AG20443 (cell line): ENCODE measurements around the gene WBP1.
"Not testable (repeated sequence)": the region's sequence is repeated elsewhere in the genome, so short reads cannot be mapped to it uniquely, and the experiment has no call there.

Experiments
- DNase-seq: peaks from one replicate; pipeline ENCODE4 v3.0.0; 2012; ENCODE audit warnings: low spot score, mixed read lengths

WBP1 gene

DNA sequence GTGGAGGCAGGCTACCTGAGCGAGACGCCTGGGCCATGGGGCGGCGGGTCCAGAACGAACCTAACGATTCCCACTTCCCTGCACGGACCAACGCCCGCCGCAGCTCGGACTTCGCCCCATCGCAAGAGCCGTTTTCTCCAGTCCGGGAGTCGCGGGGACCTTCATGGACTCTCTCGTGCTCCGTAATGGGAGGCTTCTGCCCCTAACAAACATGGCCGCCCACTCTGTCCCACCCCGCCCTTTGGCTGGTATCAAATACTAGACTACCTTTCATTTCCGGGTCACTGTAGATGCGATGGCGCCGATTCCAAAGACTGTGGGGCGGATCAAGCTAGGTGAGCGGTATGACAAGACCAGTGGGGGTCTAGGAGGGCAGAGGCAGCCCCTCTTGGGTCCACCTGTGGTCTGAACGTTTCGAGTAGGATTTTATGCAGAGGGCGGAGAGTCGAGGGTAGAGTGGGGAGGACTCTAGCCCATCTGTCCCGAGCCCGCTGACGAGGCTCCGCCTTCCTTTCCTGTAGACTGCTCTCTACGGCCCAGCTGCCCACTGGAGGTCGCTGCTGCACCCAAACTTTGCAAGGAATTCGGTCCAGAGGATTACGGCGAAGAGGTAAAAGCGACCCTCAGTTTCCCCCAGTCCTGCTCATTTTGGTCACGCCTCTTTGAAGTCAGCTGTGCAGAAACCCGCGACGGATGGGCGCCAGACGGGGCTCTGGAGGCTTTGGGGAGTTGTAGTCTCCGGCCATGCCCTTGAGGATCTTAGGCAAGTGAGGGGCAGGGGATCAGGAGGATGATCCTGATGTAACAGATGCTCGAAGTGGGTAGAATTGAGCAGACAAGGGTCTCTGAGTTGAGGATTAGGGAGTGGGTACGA lies 24.8 kb downstream of the WBP1 start, which contains the start of the genes CCDC142 and TTC31:
Gene CCDC142 (minus strand): TSS at position 198 of the 874 bp plus-strand sequence. CDS start 161 bp downstream, at position 37.
Gene TTC31 (plus strand): TSS at position 281 of the 874 bp plus-strand sequence. CDS start 15 bp downstream, at position 296.
- peak; percentile 92 for DNase-seq

DNA sequence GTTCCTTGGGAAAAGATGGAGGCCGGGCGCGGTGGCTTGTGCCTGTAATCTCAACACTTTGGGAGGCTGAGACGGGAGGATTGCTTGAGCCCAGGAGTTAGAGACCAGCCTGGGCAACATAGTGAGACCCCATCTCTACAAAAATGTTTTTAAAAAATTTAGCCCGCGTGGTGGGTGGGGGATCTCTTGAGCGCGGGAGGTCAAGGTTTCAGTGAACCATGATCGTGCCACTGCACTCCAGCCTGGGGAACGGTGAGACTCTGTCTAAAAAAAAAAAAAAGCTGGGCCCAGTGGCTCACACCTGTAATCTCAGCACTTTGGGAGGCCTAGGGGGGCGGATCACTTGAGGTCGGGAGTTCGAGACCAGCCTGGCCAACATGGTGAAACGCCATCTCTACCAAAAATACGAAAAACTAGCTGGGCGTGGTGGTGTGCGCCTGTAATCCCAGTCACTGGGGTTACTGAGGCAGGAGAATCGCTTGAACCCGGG lies 25.5 kb downstream of the WBP1 start:
- DNase-seq = not testable (repeated sequence)

DNA sequence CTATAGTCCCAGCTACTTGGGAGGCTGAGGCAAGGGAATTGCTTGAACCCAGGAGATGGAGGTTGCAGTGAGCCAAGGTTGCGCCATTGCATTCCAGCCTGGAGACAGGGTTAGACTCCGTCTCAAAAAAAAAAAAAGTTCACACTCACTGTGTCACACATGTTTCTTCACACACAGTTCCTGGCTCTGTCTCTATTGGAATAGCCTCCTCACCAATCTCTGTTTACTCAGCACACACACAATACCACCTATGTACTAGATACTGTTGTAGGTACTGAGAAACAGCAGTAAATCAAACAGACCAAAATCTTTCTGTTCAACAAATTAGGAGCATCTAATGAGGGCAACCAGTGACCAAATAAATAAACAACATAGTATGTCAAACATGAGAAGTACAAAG lies 27.9 kb downstream of the WBP1 start:
- no peak for DNase-seq

DNA sequence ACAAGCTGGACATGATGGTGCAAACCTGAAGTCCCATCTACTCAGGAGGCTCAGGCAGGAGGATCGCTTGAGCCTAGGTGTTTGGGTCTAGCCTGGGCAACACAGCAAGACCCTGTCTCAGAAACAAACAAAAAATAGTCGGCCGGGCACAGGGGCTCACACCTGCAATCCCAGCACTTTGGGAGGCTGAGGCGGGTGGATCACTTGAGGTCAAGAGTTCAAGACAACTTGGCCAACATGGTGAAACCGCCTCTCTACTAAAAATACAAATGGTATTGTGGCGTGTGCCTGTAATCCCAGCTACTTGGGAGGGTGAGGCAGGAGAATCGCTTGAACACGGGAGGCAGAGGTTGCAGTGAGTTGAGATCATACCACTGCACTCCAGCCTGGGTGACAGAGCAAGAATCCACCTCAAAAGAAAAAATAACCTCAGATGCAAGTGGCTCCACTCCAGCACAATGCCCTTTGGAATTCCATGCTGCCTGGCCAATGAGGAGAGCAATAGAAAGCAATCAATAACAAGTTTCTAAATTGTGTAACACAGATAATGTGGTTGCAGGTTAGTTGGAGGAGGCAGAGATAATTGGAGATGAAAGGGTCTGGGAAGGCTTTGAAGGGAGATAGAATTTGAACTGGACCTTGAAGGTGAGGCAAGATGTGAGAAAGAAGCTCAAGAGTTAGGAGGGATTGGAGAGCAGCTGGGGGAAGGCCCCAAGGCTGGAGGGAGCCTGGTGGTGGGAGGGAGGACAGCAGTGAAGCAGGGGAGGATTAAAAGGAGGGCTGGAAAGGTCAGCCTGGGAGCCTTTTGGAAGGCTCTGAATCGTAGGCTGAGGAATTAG lies 30.6 kb downstream of the WBP1 start:
- DNase-seq = no peak

DNA sequence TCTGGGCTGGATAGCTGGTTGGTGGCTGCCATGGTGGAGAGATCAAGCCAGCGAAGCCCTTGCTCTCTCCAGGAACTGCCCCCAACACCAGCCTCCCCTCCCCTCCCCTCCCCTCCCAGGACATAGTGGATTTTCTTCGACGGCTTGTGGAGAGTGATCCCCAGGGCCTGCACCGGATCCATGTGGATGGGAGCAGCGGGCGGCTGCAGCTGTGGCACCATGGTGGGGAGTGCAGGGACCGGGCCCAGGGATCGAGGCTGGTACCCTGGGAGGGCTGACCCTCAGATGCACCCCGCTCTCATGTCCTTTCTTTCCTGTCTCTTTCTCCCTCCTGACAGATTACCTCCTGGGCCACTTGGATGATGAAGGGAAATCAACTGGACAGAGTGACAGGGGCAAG lies 31.7 kb downstream of the WBP1 start:
- no peak for DNase-seq

DNA sequence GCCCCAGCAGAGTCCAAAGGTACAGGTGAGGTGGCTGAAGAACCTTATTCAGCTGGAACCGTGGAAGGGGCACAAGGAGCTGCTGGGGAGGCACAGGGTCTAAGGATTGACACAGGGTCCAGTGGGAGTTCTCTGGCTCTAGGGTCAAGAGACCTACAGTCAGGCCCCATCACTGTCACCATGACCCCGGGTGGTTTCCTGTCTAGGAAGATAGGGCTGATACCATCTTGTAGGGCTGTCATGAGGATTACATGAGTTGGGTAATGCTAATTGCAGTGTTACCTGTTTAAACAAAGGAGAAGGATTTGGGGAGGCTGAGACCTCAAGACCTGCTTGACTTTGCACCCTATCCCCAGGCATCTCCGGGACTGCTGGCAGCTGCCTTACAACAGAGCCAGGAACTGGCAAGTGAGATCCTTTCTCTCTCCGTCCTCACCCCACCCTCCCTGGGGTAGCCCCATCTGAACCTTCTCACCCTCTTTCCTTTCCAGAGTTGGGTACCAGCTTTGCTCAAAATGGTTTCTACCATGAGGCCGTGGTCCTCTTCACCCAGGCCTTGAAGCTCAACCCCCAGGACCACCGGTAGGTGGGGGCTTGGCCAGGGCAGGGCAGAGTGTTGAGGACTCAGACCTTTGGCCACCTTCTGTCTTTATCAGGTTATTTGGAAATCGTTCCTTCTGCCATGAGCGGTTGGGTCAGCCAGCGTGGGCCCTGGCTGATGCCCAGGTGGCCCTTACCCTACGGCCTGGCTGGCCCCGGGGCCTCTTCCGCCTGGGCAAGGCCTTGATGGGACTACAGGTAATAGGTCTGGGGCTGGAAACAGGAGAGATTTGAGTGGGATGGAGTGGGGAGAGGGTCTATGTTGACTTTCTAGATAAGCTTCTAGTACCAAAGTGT lies 33.7 kb downstream of the WBP1 start:
- no peak for DNase-seq

DNA sequence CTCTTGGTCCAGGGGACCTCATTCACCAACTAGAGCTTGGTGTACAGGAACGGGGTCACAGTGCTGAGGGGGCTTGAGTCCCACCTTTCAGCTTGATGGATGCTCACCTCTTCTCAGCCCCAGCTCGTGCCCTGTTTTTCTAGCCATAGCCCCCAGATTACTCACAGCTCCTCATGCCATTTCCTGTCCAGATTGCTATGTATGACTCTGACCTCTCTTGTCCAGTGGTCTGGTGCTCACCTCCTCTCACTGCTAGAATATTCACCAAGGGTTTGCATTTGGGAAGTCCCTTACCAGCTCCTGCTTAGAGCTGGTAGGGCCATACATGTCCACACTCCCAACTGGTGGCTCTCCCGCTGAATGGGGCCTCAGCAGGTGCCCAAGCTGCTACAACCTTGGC lies 35.3 kb downstream of the WBP1 start:
- no peak for DNase-seq

DNA sequence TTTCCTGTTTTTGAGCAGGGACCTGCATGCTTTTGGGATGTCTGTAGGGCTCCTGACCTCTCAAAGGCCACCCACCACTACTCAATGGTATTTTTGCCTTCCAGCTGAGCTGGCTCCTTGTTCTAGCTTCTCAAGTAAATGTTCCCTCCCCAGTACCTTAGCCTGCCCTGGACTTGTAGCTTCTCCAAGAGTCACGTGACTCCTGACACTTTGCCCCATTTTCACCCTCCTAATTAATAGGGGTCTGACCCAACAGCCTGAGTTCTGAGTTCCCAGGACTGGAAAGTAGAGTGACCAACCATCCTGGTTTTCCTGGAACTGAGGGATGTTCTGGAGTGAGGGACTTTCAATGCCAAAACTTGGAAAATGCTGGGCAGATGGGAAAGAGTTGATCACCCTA lies 37.2 kb downstream of the WBP1 start:
- no peak for DNase-seq

DNA sequence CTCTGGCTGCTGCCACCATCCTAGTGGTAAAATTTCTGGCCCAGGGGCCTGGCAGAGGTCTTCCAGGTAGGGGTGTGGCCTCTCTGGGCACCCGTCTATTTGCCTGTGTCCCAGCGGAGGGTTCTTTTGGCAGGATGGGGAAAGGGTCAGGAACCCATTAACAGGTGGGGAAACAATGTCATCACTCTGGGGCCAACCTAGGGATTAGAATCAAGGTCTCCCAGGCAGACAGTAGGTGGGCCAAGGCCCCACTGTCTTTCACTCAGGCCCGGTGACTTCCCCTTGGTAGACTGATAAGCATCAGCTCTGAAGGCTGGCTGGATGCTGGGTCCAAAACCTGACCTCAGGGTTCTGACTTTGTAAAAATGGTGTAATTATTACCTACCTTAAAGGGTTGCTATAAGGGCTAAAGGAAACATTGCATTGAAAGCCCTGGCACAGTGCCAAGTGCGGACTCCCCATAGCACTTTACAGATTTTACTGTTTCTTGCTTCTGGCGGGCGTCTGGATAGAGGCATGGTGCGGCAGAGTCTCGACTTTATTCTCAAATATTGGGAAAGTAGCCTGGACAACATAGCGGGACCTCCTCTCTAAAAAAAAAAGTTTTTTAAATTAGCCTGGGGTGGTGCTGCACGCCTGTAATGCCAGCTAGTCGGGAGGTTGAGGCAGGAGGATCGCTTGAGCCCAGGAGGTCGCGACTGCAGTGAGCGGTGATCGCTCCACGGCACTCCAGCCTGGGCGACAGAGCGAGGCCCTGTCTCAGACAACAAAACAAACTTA lies 38.9 kb downstream of the WBP1 start:
- DNase-seq = no peak

DNA sequence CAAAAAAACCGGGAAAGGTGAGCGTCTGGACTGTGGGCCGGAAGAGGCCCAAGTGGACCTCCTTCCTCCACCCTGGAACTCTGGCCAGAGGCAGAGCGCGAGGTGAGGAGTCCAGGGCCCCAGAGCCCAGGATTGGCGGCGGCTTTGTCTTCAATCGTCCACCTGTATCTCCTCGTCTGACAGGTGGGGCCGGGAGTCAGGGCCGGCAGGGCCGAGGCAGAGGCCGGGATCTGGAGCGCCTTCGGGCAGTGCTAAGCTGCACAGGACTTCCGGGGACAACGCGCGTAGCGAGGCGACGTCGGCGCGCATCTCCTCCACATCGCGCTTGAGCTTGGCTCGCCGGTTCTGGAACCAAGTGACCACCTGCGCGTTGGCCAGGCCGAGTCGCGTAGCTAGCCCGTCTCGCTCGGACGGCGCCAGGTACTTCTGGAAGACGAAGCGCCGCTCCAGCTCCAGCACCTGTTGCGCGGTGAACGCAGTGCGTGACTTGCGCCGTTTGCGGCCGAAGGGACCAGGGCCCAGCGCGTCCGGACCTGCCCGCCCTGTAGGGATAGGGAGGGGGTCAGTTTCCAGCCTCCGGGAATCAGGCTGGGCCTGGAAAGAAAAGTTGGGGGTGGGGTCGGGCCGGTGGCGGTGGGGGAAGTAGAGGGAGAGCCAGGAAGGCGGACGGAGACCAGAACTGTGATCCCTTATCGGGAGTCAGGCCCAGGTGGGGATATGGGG lies 39.7 kb downstream of the WBP1 start:
- DNase-seq = no peak

DNA sequence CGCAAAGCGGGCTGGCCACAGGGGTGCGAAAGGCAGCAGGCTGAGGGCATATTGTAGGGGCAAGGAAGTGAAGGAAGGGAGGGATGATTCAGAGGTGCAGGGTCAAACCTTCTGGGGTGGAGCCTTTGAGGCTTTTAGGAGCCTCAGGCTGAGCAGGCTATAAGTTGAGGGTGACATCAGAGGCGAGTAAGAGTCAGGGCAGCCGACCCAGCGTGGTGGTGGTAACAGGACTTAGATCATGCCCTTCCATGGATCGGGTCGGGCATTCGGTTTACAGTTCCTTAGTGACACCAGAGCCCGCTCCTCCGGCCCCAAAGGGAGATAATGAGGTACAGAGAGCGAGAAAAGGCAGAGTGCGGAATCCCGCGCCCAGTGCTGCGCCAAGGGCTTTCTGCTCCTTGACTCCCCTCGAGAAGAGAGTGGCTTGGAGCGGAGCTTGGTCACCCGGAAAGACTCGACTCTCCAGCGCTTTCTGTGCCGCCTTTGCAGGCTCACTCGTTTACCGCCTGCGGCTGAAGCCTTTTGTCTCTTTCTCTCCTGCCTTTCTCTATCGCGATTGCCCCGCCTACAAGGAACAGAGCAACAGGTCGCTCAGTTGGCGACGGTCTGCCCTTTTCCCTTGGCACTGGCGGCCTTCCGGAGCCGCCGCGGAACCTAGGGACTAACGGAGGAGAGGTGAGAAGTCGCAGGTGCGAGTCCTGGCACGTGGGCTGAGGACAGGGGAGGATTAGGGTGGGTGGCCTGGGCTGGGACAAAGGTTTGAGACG lies 40.4 kb downstream of the WBP1 start:
- no peak for DNase-seq

DNA sequence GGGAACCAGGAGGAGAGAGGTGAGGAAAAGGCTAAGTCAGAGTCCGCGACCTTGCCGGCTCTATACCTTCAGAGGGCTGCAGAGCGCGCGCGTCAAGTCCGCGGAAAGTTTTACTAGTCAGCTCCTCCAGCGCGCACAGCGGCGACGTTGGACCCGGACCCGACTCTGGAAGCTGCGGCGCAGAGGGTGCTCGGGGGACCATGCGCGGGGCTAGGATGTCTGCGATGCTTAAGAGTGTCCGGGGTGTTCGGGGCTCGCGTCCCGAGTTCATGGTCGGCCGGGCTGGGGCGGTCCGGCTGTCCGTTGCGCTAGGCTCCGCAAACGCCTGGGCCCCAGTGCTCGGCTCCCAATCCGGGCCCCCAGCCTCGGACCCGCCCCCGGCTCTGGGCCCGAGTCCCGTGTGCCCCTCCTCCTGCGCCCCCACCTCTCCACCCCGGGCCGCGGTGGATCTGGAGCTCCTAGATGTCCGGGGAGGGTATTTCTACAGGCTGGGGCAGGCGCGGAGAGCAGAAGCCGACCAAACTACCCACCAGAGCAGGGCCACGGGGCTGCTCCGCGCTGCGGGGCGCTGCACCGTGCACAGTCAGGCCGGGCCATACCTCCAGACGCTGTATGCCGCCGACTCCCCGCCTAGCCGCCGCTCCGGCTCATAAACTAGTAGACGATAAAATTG lies 41.2 kb downstream of the WBP1 start, which contains the start of gene LBX2:
Gene LBX2 (minus strand): TSS at position 337 of the 673 bp plus-strand sequence. CDS start 66 bp downstream, at position 271.
- DNase-seq = no peak

DNA sequence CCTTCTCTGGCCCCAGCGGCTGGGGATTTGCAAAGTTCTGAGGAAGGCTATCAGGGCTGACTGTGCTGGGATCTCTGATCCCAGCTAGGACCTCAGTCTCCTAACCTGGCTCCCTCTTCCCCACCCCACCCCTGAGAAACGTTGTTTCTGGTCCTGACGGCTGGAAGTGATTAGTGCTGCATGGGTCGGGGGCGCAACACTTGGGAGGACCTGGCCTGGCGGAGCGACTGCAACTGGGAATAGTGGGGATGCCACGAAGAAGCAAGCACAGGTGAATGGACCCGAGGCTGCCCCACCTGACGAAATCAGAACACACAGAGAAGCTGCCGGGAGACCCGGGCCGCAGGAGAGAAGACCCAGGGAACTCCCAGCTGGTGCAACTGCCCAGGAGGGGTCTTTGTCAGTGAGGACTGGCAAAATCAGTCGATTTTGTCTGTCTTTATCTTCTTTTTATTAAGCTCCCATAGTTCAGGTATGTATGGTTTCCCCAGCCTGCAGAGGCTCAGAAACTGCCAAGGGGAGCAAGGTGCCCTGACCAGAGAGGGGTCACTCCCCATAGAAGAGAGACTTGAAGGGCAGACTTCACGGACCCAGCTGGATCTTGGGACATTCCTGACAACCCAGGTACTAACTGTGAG lies 41.8 kb downstream of the WBP1 start:
- no peak for DNase-seq

DNA sequence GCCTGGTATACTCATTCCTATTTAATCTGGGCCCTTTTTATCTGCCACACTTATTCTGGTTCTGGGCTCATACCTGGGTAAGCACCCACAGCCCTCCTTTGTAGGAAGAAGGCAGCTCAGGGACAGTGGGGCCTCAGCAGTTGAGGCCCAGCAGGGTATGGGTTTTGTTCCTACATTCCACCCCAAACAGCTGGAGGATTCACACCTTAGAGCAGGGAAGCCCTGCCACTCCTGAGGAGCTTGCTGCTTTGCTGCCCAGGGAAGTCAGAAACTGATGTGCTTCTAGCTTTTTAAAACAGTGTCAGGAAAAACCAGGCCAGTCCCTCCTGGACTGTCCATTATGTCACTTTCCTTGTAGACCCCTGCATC lies 42.3 kb downstream of the WBP1 start:
- DNase-seq = no peak

DNA sequence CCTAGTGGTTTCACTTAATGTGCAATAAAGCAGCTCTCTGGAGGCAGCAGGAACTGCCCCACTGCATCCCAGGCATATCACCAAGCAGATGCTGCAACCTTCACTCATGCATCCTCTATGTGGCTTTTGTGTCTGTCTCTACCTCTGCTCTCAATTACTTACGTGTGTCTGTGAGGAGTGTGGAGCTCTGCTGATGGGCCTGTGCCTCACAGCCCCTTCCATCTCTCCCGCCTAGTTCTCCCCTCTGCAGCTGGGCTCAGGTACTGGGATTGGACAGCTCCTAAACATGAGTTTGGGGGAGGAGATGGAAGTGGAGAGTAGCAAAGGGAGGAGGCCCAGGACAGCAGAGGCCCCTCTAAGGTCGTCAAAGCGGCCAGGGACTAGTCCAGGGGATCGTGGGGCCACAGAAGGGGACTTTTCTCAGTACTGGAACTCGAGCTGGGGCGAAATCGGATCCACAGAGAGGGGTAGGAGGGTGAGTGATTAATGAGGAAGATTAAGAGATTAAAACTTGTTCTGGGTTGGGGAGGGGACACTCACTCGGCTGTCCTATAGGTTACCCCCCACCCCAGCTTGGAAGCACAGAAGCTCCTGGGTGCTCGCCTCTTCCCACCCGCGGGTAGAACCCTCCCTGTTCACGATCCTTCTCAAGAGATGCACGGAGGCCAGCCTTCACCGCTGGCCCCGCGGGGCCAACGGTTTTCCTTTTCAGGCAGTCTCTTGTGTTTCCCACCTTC lies 43.3 kb downstream of the WBP1 start:
- no peak for DNase-seq

DNA sequence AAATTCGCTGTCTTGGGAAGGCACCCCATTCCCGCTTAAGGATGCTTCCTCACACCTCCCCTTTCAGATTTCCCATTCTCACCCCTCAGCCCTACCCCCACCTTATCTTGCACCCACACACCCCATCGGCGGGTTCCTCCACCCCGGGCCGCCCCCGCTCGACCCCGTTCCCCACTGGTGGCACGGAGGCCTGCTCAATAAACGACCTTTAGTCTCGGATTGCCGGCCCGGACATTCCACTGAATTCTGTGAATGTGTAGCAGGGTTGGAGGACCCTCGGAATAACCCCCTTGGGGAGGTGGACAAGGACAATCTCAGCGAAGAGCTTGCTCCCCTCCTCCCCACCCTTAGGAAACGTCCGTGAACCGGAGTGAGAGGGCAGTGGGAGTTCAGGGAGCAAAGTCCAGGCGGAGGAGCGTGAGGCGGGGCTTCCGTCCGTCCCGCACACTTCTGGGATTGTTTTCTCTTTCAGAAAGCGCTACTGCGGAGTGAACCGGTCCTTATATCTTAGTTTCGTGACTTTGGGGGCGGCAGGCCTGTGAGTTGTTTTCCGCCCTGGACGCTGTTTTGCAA lies 44.0 kb downstream of the WBP1 start:
- DNase-seq = no peak
